B cell (primary cell): Measurements from ENCODE around the gene C2CD3. TPM values are rescaled to one million over a fixed set of nuclear protein-coding genes. Genes with fewer than 3 reads are reported as not detected.

Experiments used
- ATAC-seq: fragments of 200-7000 bp; cut with Tn5 transposase; one replicate; pipeline ENCODE4 v1.10.0; 2021; ENCODE audit warnings: low read depth, mild to moderate bottlenecking, moderate number of reproducible peaks, moderate library complexity
- CTCF ChIA-PET: fragments of 350-600 bp; sonication (Branson Sonifier 250); formaldehyde crosslinking; loops from one replicate; lab custom pipeline; 2021; ENCODE audit warnings: antibody characterized with exemption, inconsistent platforms; lab: Charles Lee
- POLR2A ChIA-PET: fragments of 350-600 bp; sonication (Branson Sonifier 250); formaldehyde crosslinking; loops from one replicate; lab custom pipeline; 2021; ENCODE audit warnings: antibody characterized with exemption; lab: Charles Lee
- DNase-seq: peaks from one replicate; pipeline ENCODE4 v3.0.0; 2013
- H2AFZ ChIP-seq: 2 replicates; pipeline ENCODE4 v1.6.1; 2012; ENCODE audit warnings: mild to moderate bottlenecking, low read depth, low read length; ENCODE audit not compliant: insufficient read depth, poor library complexity, severe bottlenecking
- H3K27ac ChIP-seq, 2 donors: 1 replicate in 1 of 2; 2 replicates in 1 of 2; pipeline ENCODE4 v1.5.1; 2012 to 2013; ENCODE audit warnings: low read length in 2 of 2, mild to moderate bottlenecking in 2 of 2, moderate library complexity in 1 of 2
- H3K27me3 ChIP-seq, 4 experiments: fragments of 200-600 bp in 1 of 4; sonication (generic) in 1 of 4; replicated peaks in 1 of 4; 1 replicate in 2 of 4; 2 replicates in 2 of 4; pipeline versions ENCODE4 v1.6.1 to v1.7.0; 2013 to 2016; ENCODE audit warnings: low read length in 3 of 4, mild to moderate bottlenecking in 2 of 4, mixed read lengths in 1 of 4, moderate library complexity in 1 of 4; ENCODE audit not compliant: insufficient read depth in 4 of 4, control insufficient read depth in 3 of 4; ENCODE audit errors: control extremely low read depth in 1 of 4
- H3K36me3 ChIP-seq, 2 experiments: replicated peaks in 1 of 2; 1 replicate in 1 of 2; 2 replicates in 1 of 2; pipeline versions ENCODE4 v1.6.1 to v1.7.1; 2013; ENCODE audit warnings: low read length in 1 of 2; ENCODE audit not compliant: insufficient read depth in 2 of 2, control insufficient read depth in 1 of 2; ENCODE audit errors: control extremely low read depth in 1 of 2, extremely low read depth in 1 of 2
- H3K4me1 ChIP-seq, 2 donors: fragments of 200-600 bp in 1 of 2; sonication (generic) in 1 of 2; 1 replicate in 1 of 2; 2 replicates in 1 of 2; pipeline versions ENCODE4 v1.5.1 to v1.6.1; 2013 to 2017; ENCODE audit warnings: low read length in 2 of 2; ENCODE audit not compliant: control insufficient read depth in 2 of 2, insufficient read depth in 2 of 2
- H3K4me2 ChIP-seq: replicated peaks from 2 replicates; pipeline ENCODE3; 2012; ENCODE audit warnings: mild to moderate bottlenecking, low read depth, low read length; ENCODE audit not compliant: poor library complexity, severe bottlenecking
- H3K4me3 ChIP-seq, 5 experiments: fragments of 200-600 bp in 1 of 5; sonication (generic) in 1 of 5; 1 replicate in 3 of 5; 2 replicates in 2 of 5; pipeline versions ENCODE4 v1.5.1 to v1.7.0; 2011 to 2016; ENCODE audit warnings: low read length in 4 of 5, mild to moderate bottlenecking in 4 of 5, low read depth in 2 of 5, control low read depth in 1 of 5, moderate library complexity in 1 of 5; ENCODE audit not compliant: insufficient read depth in 1 of 5; ENCODE audit errors: control extremely low read depth in 1 of 5, extremely low read depth in 1 of 5
- H3K79me2 ChIP-seq: fragments of 200-600 bp; sonication (generic); one replicate; pipeline ENCODE4 v1.6.0; 2016; ENCODE audit warnings: low read length; ENCODE audit not compliant: control insufficient read depth, insufficient read depth
- H3K9ac ChIP-seq: fragments of 200-600 bp; sonication (generic); 2 replicates; pipeline ENCODE4 v1.6.1; 2017; ENCODE audit warnings: mild to moderate bottlenecking, low read length, moderate library complexity
- H3K9me3 ChIP-seq, 3 donors: one replicate each; pipeline versions ENCODE4 v1.6.1 to v1.7.1; 2013; ENCODE audit warnings: low read length in 2 of 3; ENCODE audit not compliant: control insufficient read depth in 2 of 3, insufficient read depth in 1 of 3; ENCODE audit errors: control extremely low read depth in 1 of 3
- H4K20me1 ChIP-seq: 2 replicates; pipeline ENCODE4 v1.6.0; 2012; ENCODE audit warnings: mild to moderate bottlenecking, low read length; ENCODE audit not compliant: insufficient read depth, control insufficient read depth, poor library complexity, severe bottlenecking
- H3K27ac Mint-ChIP-seq: one replicate; pipeline ENCODE4 v1.8.0; 2021; ENCODE audit warnings: mixed read lengths
- H3K27me3 Mint-ChIP-seq: one replicate; pipeline ENCODE4 v1.8.0; 2021; ENCODE audit warnings: mixed read lengths
- H3K4me1 Mint-ChIP-seq: one replicate; pipeline ENCODE4 v1.8.0; 2021; ENCODE audit warnings: mixed read lengths
- H3K4me3 Mint-ChIP-seq: one replicate; pipeline ENCODE4 v1.8.0; 2021; ENCODE audit warnings: mixed read lengths
- H3K9me3 Mint-ChIP-seq: one replicate; pipeline ENCODE4 v1.8.0; 2022; ENCODE audit warnings: mixed read lengths; ENCODE audit not compliant: insufficient read depth
- CTCF ChIP-seq: fragments of 200-600 bp; IDR thresholded peaks from one replicate; pipeline ENCODE4 v1.8.0; 2022; ENCODE audit warnings: antibody characterized with exemption, mild to moderate bottlenecking
- EZH2 ChIP-seq: IDR thresholded peaks from 2 replicates; pipeline ENCODE4 v1.6.1; 2012; ENCODE audit warnings: borderline replicate concordance, low read depth, mild to moderate bottlenecking, moderate library complexity, low read length; ENCODE audit not compliant: insufficient read depth, poor library complexity, severe bottlenecking
- WGBS: methylation state at CpG from one replicate; pipeline ENCODE4 v1.1.5; 2013; ENCODE audit warnings: missing lambda C conversion rate; ENCODE audit not compliant: insufficient coverage; 5-methylcytosine and 5-hydroxymethylcytosine counted together
- intact Hi-C: fragments of 100-400 bp; cut with micrococcal nuclease; formaldehyde crosslinking; loops from one replicate; pipeline ENCODE4 v1.10.0; 2022
- polyA plus RNA-seq: library from polyadenylated mRNA; depleted of rRNA; stranded (reverse); fragments of >200 nt; gene quantifications from 2 replicates; pipeline ENCODE4 v1.2.3, GENCODE V29; 2012
- total RNA-seq, 2 donors: library from RNA; stranded (reverse); fragments of 120-200 nt in 1 of 2; gene quantifications; 1 replicate in 1 of 2; 2 replicates in 1 of 2; pipeline versions ENCODE4 v1.2.3 to v1.2.4, GENCODE V29; 2013 to 2022

C2CD3 gene
- total and polyA plus RNA-seq, 2 donors (not counting 1 experiment from before 2014, with no cell fraction given): 19.8 to 69.0 TPM

- peaks cover 7% of the 10 kb centered on the region for H3K79me2 ChIP-seq
- ChIA-PET POLR2A (interaction anchor here (0.6 to 2.1 kb wide), 4 partner anchors 8 to 31 kb away, joined by 4 to 10 read pairs (median 5); partner anchors contain the start of gene UCP2), CTCF (interaction anchor here (0.7 to 1.8 kb wide), 4 partner anchors 18 to 49 kb away, joined by 3 to 4 read pairs (median 4); no protein-coding TSS in a partner anchor)
- H3K9ac ChIP-seq: no peak overlapping the region
- H3K27ac ChIP-seq: peak overlapping the region in 1 of 2 donors; percentile 90
- H3K4me2 ChIP-seq: peak overlapping the region; percentile 1
- peaks cover 72% of the 10 kb centered on the region for H3K4me1 Mint-ChIP-seq
- ATAC-seq (no peak), DNase-seq (no peak)
- H2AFZ ChIP-seq: no peak overlapping the region
- peak overlapping the region; percentile 97 for H3K27ac Mint-ChIP-seq
- peaks cover 63 to 67% of the 10 kb centered on the region in 2 donors for H3K4me1 ChIP-seq
- no peaks in the 10 kb centered on the region for H3K9me3 Mint-ChIP-seq
- no peaks in the 10 kb centered on the region for H4K20me1 ChIP-seq
- WGBS: 99% methylated on average over 5 of the region's 8 CpGs
- intact Hi-C loops: no loop called here
- TF ChIP-seq CTCF (no peak), EZH2 (no peak)
- peak overlapping the region; percentile 19 for H3K4me3 Mint-ChIP-seq
- H3K27me3 ChIP-seq: no peaks in the 10 kb centered on the region
- no peaks in the 10 kb centered on the region for H3K27me3 Mint-ChIP-seq
- no peaks in the 10 kb centered on the region for H3K9me3 ChIP-seq
- H3K4me3 ChIP-seq: no peak overlapping the region
- peaks cover 0 to 12% of the 10 kb centered on the region in 2 experiments for H3K36me3 ChIP-seq
Observed at GRCh38 chr11:74013141-74013540, 157.7 kb downstream of the C2CD3 start.

DNA sequence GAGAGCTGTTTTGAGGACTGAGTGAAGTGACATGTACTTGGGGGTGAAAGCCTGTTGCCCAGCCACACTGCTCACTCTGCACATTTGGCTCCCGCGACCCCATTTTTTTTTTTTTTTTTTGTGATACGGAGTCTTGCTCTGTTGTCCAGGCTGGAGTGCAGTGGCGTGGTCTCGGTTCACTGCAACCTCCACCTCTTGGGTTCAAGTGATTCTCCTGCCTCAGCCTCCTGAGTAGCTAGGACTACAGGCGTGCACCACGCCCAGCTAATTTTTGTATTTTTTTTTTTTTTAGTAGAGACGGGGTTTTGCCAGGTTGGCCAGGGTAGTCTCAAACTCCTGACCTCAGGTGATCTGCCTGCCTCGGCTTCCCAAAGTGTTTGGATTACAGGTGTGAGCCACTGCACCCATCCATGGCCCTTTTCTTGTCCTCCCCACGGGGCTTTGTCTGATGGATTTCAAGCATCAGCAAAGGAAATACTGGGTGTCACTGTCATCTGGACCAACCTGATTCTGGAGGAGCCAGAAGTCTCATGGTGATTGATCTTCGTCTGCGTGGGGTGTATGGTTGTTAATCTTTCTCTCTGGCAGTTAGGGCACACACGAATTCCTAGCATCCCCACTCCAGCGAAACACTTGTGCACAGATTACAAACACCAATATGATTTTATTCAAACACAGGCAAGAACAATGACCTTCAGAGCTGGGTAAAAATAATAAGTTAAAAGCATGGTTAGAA lies 158.6 kb downstream of the C2CD3 start:
- no peak for DNase-seq
- Histone ChIP-seq H3K4me3 (peak overlapping the region in 1 of 5 experiments; percentile 1), H3K27ac (peak overlapping the region; percentile 72 to 90), H3K9ac (peak overlapping the region; percentile 40), H3K27me3 (no peaks in the 10 kb centered on the region), H2AFZ (no peak overlapping the region), H3K4me1 (peaks cover 63 to 67% of the 10 kb centered on the region in 2 donors), H3K9me3 (no peaks in the 10 kb centered on the region), H3K4me2 (peak overlapping the region; percentile 55), H3K36me3 (peaks cover 0 to 10% of the 10 kb centered on the region in 2 experiments), H3K79me2 (peaks cover 7% of the 10 kb centered on the region), H4K20me1 (no peaks in the 10 kb centered on the region)
- Mint-ChIP-seq H3K9me3 (no peaks in the 10 kb centered on the region), H3K4me1 (peaks cover 72% of the 10 kb centered on the region), H3K4me3 (peak overlapping the region; percentile 73), H3K27ac (peak overlapping the region; percentile 97), H3K27me3 (no peaks in the 10 kb centered on the region)
- intact Hi-C loops: no loop called here
- 88% methylated on average over 3 of the region's 14 CpGs for WGBS
- CTCF ChIA-PET: interaction anchor here (0.7 to 2.6 kb wide), 10 partner anchors 8 to 48 kb away, joined by 3 to 12 read pairs (median 4); no protein-coding TSS in a partner anchor
- ATAC-seq: peak; percentile 1
- POLR2A ChIA-PET: interaction anchor here (0.6 to 2.7 kb wide), 10 partner anchors 9 to 244 kb away, joined by 3 to 56 read pairs (median 6); partner anchors contain the start of gene UCP2
- TF ChIP-seq CTCF: no peak
- TF ChIP-seq EZH2: no peak
